ENCODE results near the gene BEX3. TPM values are rescaled to one million over a fixed set of nuclear protein-coding genes. Genes with fewer than 3 reads are reported as not detected.

BEX3 gene
- total RNA-seq, result 267 and 290 TPM in 2 replicates

GRCh38 chrX:103376118-103376978, at the start of gene BEX3:
Gene BEX3 (plus strand): TSS chrX:103376538. CDS start chrX:103377522, 984 bp downstream.

GRCh38 chrX:103329991-103330390, 46.3 kb upstream of the BEX3 start, which contains the start of gene TCEAL7:
Gene TCEAL7 (plus strand): TSS chrX:103330239. CDS start chrX:103331404, 1,165 bp downstream.

GRCh38 chrX:103356130-103356798, 20.1 kb upstream of the BEX3 start, which contains the start of gene TCEAL9:
Gene TCEAL9 (plus strand): TSS chrX:103356506. CDS start chrX:103357685, 1,179 bp downstream.

Other genes with a start within 250 kb of the BEX3 start
- 6.4 and 21.0 TPM in 2 replicates for gene BEX4, start 161.4 kb upstream of the BEX3 start, total RNA-seq
- 96.3 and 111 TPM in 2 replicates for gene TCEAL8, start 121.4 kb upstream of the BEX3 start, total RNA-seq
- not detected in 2 replicates for gene TCEAL5, start 99.8 kb upstream of the BEX3 start, total RNA-seq
- 1.5 and 3.2 TPM in 2 replicates for gene BEX2, start 65.5 kb upstream of the BEX3 start, total RNA-seq
- 10.0 and 28.6 TPM in 2 replicates for gene TCEAL7, start 46.3 kb upstream of the BEX3 start, total RNA-seq
- gene TCEAL9, start 20.0 kb upstream of the BEX3 start, total RNA-seq, result 152 and 188 TPM in 2 replicates
- 0.17 and 0.58 TPM in 2 replicates for gene RAB40A, start 143.0 kb downstream of the BEX3 start, total RNA-seq
- 119 and 253 TPM in 2 replicates for gene TCEAL4, start 209.0 kb downstream of the BEX3 start, total RNA-seq
- 38.0 and 98.5 TPM in 2 replicates for gene TCEAL3, start 231.4 kb downstream of the BEX3 start, total RNA-seq

All from pericardium fibroblast (primary cell).